B cell (primary cell): ENCODE results near the gene TSC22D4. TPM values are rescaled to one million over a fixed set of nuclear protein-coding genes. Genes with fewer than 3 reads are reported as not detected.
A peak's percentile ranks its signal among the peaks of the same experiment; 100 is the strongest.

Experiments
- ATAC-seq: fragments of 200-7000 bp; cut with Tn5 transposase; one replicate; pipeline ENCODE4 v1.10.0; 2021; ENCODE audit warnings: low read depth, mild to moderate bottlenecking, moderate number of reproducible peaks, moderate library complexity
- CTCF ChIA-PET: fragments of 350-600 bp; sonication (Branson Sonifier 250); formaldehyde crosslinking; loops from one replicate; lab custom pipeline; 2021; ENCODE audit warnings: antibody characterized with exemption, inconsistent platforms; lab: Charles Lee
- POLR2A ChIA-PET: fragments of 350-600 bp; sonication (Branson Sonifier 250); formaldehyde crosslinking; loops from one replicate; lab custom pipeline; 2021; ENCODE audit warnings: antibody characterized with exemption; lab: Charles Lee
- DNase-seq: peaks from one replicate; pipeline ENCODE4 v3.0.0; 2013
- H2AFZ ChIP-seq: 2 replicates; pipeline ENCODE4 v1.6.1; 2012; ENCODE audit warnings: mild to moderate bottlenecking, low read depth, low read length; ENCODE audit not compliant: insufficient read depth, poor library complexity, severe bottlenecking
- H3K27ac ChIP-seq, 2 donors: 1 replicate in 1 of 2; 2 replicates in 1 of 2; pipeline ENCODE4 v1.5.1; 2012 to 2013; ENCODE audit warnings: low read length in 2 of 2, mild to moderate bottlenecking in 2 of 2, moderate library complexity in 1 of 2
- H3K27me3 ChIP-seq, 4 experiments: fragments of 200-600 bp in 1 of 4; sonication (generic) in 1 of 4; replicated peaks in 1 of 4; 1 replicate in 2 of 4; 2 replicates in 2 of 4; pipeline versions ENCODE4 v1.6.1 to v1.7.0; 2013 to 2016; ENCODE audit warnings: low read length in 3 of 4, mild to moderate bottlenecking in 2 of 4, mixed read lengths in 1 of 4, moderate library complexity in 1 of 4; ENCODE audit not compliant: insufficient read depth in 4 of 4, control insufficient read depth in 3 of 4; ENCODE audit errors: control extremely low read depth in 1 of 4
- H3K36me3 ChIP-seq, 2 experiments: replicated peaks in 1 of 2; 1 replicate in 1 of 2; 2 replicates in 1 of 2; pipeline versions ENCODE4 v1.6.1 to v1.7.1; 2013; ENCODE audit warnings: low read length in 1 of 2; ENCODE audit not compliant: insufficient read depth in 2 of 2, control insufficient read depth in 1 of 2; ENCODE audit errors: control extremely low read depth in 1 of 2, extremely low read depth in 1 of 2
- H3K4me1 ChIP-seq, 2 donors: fragments of 200-600 bp in 1 of 2; sonication (generic) in 1 of 2; 1 replicate in 1 of 2; 2 replicates in 1 of 2; pipeline versions ENCODE4 v1.5.1 to v1.6.1; 2013 to 2017; ENCODE audit warnings: low read length in 2 of 2; ENCODE audit not compliant: control insufficient read depth in 2 of 2, insufficient read depth in 2 of 2
- H3K4me2 ChIP-seq: replicated peaks from 2 replicates; pipeline ENCODE3; 2012; ENCODE audit warnings: mild to moderate bottlenecking, low read depth, low read length; ENCODE audit not compliant: poor library complexity, severe bottlenecking
- H3K4me3 ChIP-seq, 5 experiments: fragments of 200-600 bp in 1 of 5; sonication (generic) in 1 of 5; 1 replicate in 3 of 5; 2 replicates in 2 of 5; pipeline versions ENCODE4 v1.5.1 to v1.7.0; 2011 to 2016; ENCODE audit warnings: low read length in 4 of 5, mild to moderate bottlenecking in 4 of 5, low read depth in 2 of 5, control low read depth in 1 of 5, moderate library complexity in 1 of 5; ENCODE audit not compliant: insufficient read depth in 1 of 5; ENCODE audit errors: control extremely low read depth in 1 of 5, extremely low read depth in 1 of 5
- H3K79me2 ChIP-seq: fragments of 200-600 bp; sonication (generic); one replicate; pipeline ENCODE4 v1.6.0; 2016; ENCODE audit warnings: low read length; ENCODE audit not compliant: control insufficient read depth, insufficient read depth
- H3K9ac ChIP-seq: fragments of 200-600 bp; sonication (generic); 2 replicates; pipeline ENCODE4 v1.6.1; 2017; ENCODE audit warnings: mild to moderate bottlenecking, low read length, moderate library complexity
- H3K9me3 ChIP-seq, 3 donors: one replicate each; pipeline versions ENCODE4 v1.6.1 to v1.7.1; 2013; ENCODE audit warnings: low read length in 2 of 3; ENCODE audit not compliant: control insufficient read depth in 2 of 3, insufficient read depth in 1 of 3; ENCODE audit errors: control extremely low read depth in 1 of 3
- H4K20me1 ChIP-seq: 2 replicates; pipeline ENCODE4 v1.6.0; 2012; ENCODE audit warnings: mild to moderate bottlenecking, low read length; ENCODE audit not compliant: insufficient read depth, control insufficient read depth, poor library complexity, severe bottlenecking
- H3K27ac Mint-ChIP-seq: one replicate; pipeline ENCODE4 v1.8.0; 2021; ENCODE audit warnings: mixed read lengths
- H3K27me3 Mint-ChIP-seq: one replicate; pipeline ENCODE4 v1.8.0; 2021; ENCODE audit warnings: mixed read lengths
- H3K4me1 Mint-ChIP-seq: one replicate; pipeline ENCODE4 v1.8.0; 2021; ENCODE audit warnings: mixed read lengths
- H3K4me3 Mint-ChIP-seq: one replicate; pipeline ENCODE4 v1.8.0; 2021; ENCODE audit warnings: mixed read lengths
- H3K9me3 Mint-ChIP-seq: one replicate; pipeline ENCODE4 v1.8.0; 2022; ENCODE audit warnings: mixed read lengths; ENCODE audit not compliant: insufficient read depth
- EZH2 ChIP-seq: IDR thresholded peaks from 2 replicates; pipeline ENCODE4 v1.6.1; 2012; ENCODE audit warnings: borderline replicate concordance, low read depth, mild to moderate bottlenecking, moderate library complexity, low read length; ENCODE audit not compliant: insufficient read depth, poor library complexity, severe bottlenecking
- WGBS: methylation state at CpG from one replicate; pipeline ENCODE4 v1.1.5; 2013; ENCODE audit warnings: missing lambda C conversion rate; ENCODE audit not compliant: insufficient coverage; 5-methylcytosine and 5-hydroxymethylcytosine counted together
- intact Hi-C: fragments of 100-400 bp; cut with micrococcal nuclease; formaldehyde crosslinking; loops from one replicate; pipeline ENCODE4 v1.10.0; 2022
- polyA plus RNA-seq: library from polyadenylated mRNA; depleted of rRNA; stranded (reverse); fragments of >200 nt; gene quantifications from 2 replicates; pipeline ENCODE4 v1.2.3, GENCODE V29; 2012
- total RNA-seq, 2 donors: library from RNA; stranded (reverse); fragments of 120-200 nt in 1 of 2; gene quantifications; 1 replicate in 1 of 2; 2 replicates in 1 of 2; pipeline versions ENCODE4 v1.2.3 to v1.2.4, GENCODE V29; 2013 to 2022
- TF ChIP-seq, protein P1 (sequence below): fragments of 200-600 bp; IDR thresholded peaks from one replicate; pipeline ENCODE4 v1.8.0; 2022; ENCODE audit warnings: antibody characterized with exemption, mild to moderate bottlenecking

TSC22D4 gene
- total and polyA plus RNA-seq, 2 donors (not counting 1 experiment from before 2014, with no cell fraction given): 80.2 to 92.8 TPM

DNA sequence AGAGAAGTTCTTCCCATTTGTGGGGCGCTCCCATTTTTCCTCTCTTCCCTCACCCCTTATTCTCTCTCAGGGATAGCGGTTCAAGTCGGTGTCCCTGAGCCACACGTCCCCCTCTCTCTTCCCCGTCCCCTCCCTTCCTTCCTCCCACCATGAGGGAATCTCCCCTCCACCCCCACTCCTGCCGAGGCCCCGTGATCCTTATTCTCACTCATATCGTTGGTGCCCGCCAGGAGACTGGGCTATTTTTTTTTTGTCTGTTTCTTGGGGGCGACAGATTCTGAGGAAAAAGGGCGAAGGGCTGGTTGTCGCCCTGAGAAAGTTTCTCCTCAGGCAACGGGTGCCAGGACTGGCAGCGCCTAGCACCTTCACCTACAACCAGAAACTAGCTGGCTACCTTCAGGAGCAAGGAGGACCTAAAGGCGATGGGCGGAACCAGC, 51.2 kb downstream of the TSC22D4 start:
- Mint-ChIP-seq H3K4me1 (peaks cover 33% of the 10 kb centered on the region), H3K9me3 (no peaks in the 10 kb centered on the region), H3K27me3 (no peaks in the 10 kb centered on the region), H3K4me3 (peak overlapping the region; percentile 97), H3K27ac (peak overlapping the region; percentile 100)
- ChIA-PET POLR2A (interaction anchor here (0.5 to 3.5 kb wide), 18 partner anchors 9 to 956 kb away, joined by 3 to 44 read pairs (median 8); partner anchors contain the start of genes AP4M1, FBXO24, LAMTOR4 and LRCH4), CTCF (interaction anchor here (0.7 to 3.4 kb wide), 7 partner anchors 12 to 209 kb away, joined by 3 to 19 read pairs (median 4); no protein-coding TSS in a partner anchor)
- Histone ChIP-seq H3K36me3 (peaks cover 0 to 16% of the 10 kb centered on the region in 2 experiments), H3K79me2 (peaks cover 21% of the 10 kb centered on the region), H3K4me3 (peak overlapping the region in 2 of 5 experiments; percentile 73 to 85), H4K20me1 (peaks cover 25% of the 10 kb centered on the region), H3K9me3 (peaks cover 0 to 7% (median 0%) of the 10 kb centered on the region in 3 donors), H3K9ac (peak overlapping the region; percentile 100), H3K27ac (peak overlapping the region; percentile 99 to 100), H3K4me1 (peaks cover 24 to 31% of the 10 kb centered on the region in 2 donors), H3K4me2 (peak overlapping the region; percentile 84), H2AFZ (peak overlapping the region; percentile 63), H3K27me3 (no peaks in the 10 kb centered on the region)
- DNase-seq (no peak), ATAC-seq (no peak)
- 56% methylated on average over 12 of the region's 16 CpGs for WGBS
- TF ChIP-seq EZH2: no peak
- TF ChIP-seq, protein P1, sequence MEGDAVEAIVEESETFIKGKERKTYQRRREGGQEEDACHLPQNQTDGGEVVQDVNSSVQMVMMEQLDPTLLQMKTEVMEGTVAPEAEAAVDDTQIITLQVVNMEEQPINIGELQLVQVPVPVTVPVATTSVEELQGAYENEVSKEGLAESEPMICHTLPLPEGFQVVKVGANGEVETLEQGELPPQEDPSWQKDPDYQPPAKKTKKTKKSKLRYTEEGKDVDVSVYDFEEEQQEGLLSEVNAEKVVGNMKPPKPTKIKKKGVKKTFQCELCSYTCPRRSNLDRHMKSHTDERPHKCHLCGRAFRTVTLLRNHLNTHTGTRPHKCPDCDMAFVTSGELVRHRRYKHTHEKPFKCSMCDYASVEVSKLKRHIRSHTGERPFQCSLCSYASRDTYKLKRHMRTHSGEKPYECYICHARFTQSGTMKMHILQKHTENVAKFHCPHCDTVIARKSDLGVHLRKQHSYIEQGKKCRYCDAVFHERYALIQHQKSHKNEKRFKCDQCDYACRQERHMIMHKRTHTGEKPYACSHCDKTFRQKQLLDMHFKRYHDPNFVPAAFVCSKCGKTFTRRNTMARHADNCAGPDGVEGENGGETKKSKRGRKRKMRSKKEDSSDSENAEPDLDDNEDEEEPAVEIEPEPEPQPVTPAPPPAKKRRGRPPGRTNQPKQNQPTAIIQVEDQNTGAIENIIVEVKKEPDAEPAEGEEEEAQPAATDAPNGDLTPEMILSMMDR: no peak
- intact Hi-C loops: loop anchor here (1.0 to 2.0 kb wide), 11 partner anchors 9 to 300 kb away; partner anchors contain the start of genes AGFG2, LAMTOR4, MOSPD3 and PPP1R35

DNA sequence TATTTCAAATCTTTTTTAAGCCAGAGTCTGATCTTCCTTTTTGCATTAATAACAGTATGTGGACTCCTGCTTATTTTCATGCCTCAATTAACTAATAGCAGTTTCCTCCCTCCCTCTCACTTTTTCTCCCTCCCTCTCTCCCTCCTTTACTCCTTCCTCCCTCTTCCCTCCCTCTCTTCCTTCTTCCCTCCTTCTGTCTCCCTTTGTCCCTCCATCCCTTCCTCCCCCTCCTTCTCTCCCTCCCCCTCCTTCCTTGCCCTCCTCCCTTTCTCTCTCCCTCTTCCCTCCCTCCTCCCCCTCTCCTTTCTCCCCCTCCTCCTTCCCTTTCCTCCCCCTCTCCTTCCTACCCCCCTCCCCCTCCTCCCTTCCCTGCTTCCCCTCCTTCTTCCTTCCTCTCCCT, 52.5 kb downstream of the TSC22D4 start:
- Histone ChIP-seq H3K4me2 (no peak overlapping the region), H3K9me3 (peaks cover 0 to 7% (median 0%) of the 10 kb centered on the region in 3 donors), H3K4me3 (no peak overlapping the region), H4K20me1 (peaks cover 13% of the 10 kb centered on the region), H3K4me1 (peaks cover 16 to 19% of the 10 kb centered on the region in 2 donors), H3K27me3 (no peaks in the 10 kb centered on the region), H3K79me2 (peaks cover 10% of the 10 kb centered on the region), H3K9ac (no peak overlapping the region), H3K27ac (no peak overlapping the region), H2AFZ (no peak overlapping the region), H3K36me3 (peaks cover 0 to 9% of the 10 kb centered on the region in 2 experiments)
- Mint-ChIP-seq H3K4me1 (peaks cover 21% of the 10 kb centered on the region), H3K9me3 (no peaks in the 10 kb centered on the region), H3K4me3 (no peak overlapping the region), H3K27me3 (no peaks in the 10 kb centered on the region), H3K27ac (no peak overlapping the region)
- ChIA-PET CTCF (interaction anchor here (3.4 kb wide), 1 partner anchor 19 kb away, joined by 19 read pairs; no protein-coding TSS in a partner anchor), POLR2A (no interaction called here)
- no peak for TF ChIP-seq EZH2
- TF ChIP-seq, protein P1: no peak
- ATAC-seq: no peak
- intact Hi-C loops: no loop called here
- no peak for DNase-seq
